Epithelial cell of proximal tubule (primary cell): ENCODE measurements around the gene SLC4A2. TPM values are rescaled to one million over a fixed set of nuclear protein-coding genes. Genes with fewer than 3 reads are reported as not detected.
"Not testable (repeated sequence)": the region's sequence is repeated elsewhere in the genome, so short reads cannot be mapped to it uniquely, and the experiment has no call there.

ENCODE experiments used
- DNase-seq: peaks from one replicate; pipeline ENCODE4 v3.0.0-alpha.2; 2011; ENCODE audit warnings: low read depth
- H3K4me3 ChIP-seq: 2 replicates; pipeline ENCODE4 v1.5.1; 2011; ENCODE audit warnings: low read depth, mild to moderate bottlenecking, low read length
- total RNA-seq: library from RNA; depleted of rRNA; stranded (reverse); fragments of >200 nt; gene quantifications from 2 replicates; pipeline ENCODE4 v1.2.3, GENCODE V29; 2015
- TF ChIP-seq, protein P1 (sequence below): conservative IDR thresholded peaks from 2 replicates; pipeline ENCODE4 v1.5.1; 2012; ENCODE audit warnings: low read depth, mild to moderate bottlenecking, low read length

The SLC4A2 gene
- total RNA-seq, 1 donor from 2014 or later: 115 TPM

DNA sequence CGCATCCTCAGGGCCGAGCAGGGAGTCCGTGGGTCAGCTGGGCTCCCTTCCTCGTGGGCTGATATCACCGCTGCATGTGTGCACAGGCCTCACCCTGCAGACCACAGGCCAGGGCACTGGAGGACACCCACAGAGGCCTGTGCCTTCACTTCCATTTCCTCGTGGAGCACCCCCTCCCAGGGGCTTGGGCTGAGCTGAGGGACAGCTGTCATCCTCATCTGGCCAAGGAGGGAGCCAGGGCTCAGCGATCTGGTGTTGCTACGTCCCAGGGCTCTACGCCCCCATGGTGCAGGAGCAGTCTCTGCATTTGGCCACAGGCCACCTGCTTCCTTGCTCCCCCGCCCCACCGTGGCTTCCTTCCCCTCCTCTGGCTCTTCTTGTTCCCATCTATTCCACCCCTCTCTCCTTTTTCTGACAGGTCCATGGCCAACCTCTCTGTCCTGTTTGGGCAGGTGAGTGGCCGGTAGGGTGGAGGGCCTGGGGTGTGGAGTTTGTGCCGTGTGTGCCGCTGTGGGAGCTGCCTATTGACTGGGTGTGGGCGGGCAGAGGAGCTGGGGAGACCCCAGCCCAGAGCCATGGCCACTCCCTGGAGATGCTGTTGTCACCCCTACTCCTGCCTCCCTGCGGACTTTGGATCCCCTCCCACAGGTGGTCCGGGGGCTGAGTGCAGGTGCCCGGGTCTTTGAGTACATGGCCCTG is 19.4 kb upstream of the SLC4A2 start:
- no peak for DNase-seq
- no peak overlapping the region for H3K4me3 ChIP-seq
- TF ChIP-seq, protein P1, sequence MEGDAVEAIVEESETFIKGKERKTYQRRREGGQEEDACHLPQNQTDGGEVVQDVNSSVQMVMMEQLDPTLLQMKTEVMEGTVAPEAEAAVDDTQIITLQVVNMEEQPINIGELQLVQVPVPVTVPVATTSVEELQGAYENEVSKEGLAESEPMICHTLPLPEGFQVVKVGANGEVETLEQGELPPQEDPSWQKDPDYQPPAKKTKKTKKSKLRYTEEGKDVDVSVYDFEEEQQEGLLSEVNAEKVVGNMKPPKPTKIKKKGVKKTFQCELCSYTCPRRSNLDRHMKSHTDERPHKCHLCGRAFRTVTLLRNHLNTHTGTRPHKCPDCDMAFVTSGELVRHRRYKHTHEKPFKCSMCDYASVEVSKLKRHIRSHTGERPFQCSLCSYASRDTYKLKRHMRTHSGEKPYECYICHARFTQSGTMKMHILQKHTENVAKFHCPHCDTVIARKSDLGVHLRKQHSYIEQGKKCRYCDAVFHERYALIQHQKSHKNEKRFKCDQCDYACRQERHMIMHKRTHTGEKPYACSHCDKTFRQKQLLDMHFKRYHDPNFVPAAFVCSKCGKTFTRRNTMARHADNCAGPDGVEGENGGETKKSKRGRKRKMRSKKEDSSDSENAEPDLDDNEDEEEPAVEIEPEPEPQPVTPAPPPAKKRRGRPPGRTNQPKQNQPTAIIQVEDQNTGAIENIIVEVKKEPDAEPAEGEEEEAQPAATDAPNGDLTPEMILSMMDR: no peak

DNA sequence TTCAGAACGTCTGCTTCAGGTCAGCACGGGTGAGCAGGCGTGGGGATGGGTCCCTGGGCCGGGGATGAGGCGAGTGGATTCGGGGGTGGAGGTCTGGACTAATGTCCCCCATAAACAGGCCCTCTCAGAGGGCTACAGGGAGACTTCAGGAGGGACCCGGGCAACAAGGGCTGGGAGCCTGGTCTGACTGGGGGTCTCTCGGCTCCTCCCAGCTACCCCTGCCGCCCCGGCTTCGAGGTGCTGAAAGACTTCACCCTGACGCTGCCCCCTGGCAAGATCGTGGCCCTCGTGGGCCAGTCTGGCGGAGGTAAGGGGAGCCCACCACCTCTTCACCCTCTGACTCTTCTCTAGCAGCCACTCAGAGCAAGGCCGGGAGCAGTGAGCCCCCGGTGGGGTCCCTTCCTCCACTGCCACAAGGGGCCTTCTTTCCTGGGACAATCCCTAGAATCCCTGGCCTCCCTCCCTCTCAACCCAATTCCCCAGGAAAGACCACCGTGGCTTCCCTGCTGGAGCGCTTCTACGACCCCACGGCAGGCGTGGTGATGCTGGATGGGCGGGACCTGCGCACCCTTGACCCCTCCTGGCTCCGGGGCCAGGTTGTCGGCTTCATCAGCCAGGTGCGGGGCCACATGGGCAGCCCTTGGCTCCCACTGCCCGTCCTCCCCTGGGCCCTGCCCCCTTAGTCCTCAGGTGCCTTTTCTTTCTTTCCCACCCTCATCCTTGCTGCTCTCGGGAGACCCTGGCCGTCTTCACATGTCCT is 18.6 kb upstream of the SLC4A2 start:
- DNase-seq: no peak
- TF ChIP-seq, protein P1: no peak
- H3K4me3 ChIP-seq: no peak overlapping the region

DNA sequence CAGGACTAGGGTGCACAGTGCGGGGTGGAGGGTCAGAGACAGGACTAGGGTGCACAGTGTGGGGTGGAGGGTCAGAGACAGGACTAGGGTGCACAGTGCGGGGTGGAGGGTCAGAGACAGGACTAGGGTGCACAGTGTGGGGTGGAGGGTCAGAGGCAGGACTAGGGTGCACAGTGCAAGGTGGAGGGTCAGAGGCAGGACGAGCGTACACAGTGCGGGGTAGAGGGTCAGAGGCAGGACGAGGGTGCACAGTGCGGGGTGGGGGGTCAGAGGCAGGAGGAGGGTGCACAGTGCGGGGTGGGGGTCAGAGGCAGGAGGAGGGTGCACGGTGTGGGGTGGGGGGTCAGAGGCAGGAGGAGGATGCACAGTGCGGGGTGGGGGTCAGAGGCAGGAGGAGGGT is 15.9 kb upstream of the SLC4A2 start:
- not testable (repeated sequence) for DNase-seq, H3K4me3 ChIP-seq

DNA sequence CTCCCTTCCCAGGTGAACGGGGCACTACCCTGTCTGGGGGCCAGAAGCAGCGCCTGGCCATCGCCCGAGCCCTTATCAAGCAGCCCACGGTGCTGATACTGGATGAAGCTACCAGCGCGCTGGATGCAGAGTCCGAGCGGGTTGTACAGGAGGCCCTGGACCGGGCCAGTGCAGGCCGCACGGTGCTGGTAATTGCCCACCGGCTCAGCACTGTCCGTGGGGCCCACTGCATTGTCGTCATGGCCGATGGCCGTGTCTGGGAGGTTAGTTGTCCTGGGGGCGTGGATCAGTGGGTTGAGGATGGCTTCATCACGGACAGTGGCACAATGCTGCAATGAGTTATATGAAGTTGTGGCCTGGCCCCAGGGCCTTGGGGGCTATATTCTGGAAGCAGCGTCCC is 15.4 kb upstream of the SLC4A2 start:
- DNase-seq: no peak
- TF ChIP-seq, protein P1: no peak
- no peak overlapping the region for H3K4me3 ChIP-seq

DNA sequence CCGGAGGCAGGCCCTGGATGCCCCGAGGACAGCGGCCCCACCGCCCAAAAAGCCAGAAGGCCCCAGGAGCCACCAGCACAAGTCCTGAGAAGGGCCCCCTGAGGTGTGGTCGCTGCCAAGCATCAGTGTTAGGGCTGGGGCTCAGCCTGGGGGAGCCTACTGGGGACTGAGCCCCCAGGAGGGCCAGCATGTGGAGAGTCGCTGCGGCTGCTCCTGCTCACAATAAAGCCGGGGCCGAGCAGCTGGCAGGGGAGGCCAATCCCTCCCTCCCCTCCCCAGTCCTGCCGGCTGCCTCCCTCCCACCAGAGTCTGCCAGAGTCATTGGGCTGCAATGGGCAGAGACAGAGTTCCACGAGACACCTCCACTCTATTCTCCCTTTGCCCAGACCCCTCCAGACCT is 14.1 kb upstream of the SLC4A2 start:
- TF ChIP-seq, protein P1: no peak
- no peak for DNase-seq
- H3K4me3 ChIP-seq: no peak overlapping the region

DNA sequence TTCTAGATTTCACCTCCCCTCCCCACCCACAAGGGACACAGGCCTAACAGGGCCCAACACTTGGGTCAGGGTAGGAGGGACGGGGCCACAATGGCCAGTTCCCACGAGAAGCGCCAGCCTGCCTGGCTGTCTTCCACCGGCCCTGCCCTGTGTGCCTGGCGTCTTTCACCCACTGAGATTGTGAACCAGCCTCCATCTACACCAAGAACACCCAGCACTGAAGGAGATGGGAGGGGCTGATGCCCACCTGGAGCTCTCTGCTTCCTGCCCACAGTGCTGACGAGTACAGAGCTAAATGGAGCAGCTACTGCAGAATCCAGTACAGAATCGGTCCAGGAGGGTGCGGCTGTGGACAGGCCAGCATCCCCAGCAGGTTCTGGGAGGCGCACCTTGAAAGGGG is 13.4 kb upstream of the SLC4A2 start:
- TF ChIP-seq, protein P1: no peak
- DNase-seq: no peak

DNA sequence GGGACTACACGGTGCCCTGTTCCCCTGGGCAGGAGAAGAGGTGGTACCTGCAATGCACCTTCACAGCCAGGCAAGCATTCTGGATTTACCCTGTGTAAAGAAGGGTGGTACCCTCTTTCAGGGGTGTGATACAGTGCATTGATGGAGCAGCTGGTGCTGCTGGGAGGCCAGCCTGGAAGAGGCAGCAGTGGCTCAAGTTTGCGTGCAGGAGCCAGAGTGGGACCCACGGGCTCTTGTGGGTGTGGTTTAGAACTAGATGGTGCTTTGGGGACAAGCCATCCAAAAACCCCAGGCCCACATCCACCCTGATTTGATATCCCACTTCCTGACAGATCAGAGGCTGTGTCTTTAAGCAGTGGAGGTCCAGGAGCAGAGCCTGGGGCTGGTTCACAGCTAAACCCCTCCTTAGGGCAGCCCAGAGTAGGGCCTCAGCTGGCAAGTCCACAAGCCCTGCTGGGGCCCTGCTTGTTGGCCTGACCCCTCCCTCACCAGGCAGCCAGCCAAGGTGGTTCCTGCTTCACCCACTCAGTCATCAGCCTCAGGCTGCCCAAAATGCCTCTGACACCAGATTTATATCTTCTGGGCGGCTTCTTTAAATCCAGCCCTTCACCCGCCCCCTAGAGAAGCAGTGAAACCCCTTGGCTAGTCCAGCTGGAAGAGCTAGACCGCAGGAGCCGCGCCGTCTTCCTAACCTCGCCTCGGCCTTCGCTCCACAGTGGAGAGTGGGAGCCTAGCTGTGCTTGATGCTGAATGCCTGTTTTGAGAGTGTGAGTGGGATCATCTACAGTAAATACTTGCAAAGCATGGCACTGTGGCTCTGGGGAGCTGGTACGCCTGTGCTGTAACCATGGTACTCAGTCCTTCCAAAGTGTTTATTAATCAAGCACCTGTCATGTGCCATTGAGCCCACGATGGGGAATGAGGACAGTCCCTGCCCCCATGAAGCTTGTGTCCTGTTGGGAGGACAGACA is 12.5 kb upstream of the SLC4A2 start:
- no peak overlapping the region for H3K4me3 ChIP-seq
- DNase-seq: no peak
- TF ChIP-seq, protein P1: no peak

More for the DNA sequence above, 13.4 kb upstream of the SLC4A2 start:
- H3K4me3 ChIP-seq: no peak overlapping the region
